ENCODE data around the gene ATP10A.

DNA sequence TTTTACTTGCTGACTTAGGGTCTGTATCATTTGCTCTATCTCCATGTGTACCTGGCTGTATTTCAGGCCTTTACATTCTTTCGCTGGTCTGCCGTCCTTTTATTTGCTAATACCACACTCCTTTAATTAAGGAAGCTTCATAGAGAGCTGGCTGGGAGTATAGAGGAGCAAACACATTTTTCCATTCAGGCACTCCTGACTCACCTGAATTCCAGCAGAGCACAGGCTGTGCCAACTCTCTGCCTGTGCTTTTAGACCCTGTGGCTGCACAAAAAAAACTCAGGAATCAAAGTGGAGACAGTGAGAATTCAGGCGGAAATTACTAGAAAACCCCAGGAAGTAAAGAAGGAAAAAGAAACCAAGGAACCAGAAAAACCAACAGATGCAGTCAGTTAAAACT lies 29.0 kb upstream of the ATP10A start:
- TF ChIP-seq, protein P1, sequence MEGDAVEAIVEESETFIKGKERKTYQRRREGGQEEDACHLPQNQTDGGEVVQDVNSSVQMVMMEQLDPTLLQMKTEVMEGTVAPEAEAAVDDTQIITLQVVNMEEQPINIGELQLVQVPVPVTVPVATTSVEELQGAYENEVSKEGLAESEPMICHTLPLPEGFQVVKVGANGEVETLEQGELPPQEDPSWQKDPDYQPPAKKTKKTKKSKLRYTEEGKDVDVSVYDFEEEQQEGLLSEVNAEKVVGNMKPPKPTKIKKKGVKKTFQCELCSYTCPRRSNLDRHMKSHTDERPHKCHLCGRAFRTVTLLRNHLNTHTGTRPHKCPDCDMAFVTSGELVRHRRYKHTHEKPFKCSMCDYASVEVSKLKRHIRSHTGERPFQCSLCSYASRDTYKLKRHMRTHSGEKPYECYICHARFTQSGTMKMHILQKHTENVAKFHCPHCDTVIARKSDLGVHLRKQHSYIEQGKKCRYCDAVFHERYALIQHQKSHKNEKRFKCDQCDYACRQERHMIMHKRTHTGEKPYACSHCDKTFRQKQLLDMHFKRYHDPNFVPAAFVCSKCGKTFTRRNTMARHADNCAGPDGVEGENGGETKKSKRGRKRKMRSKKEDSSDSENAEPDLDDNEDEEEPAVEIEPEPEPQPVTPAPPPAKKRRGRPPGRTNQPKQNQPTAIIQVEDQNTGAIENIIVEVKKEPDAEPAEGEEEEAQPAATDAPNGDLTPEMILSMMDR (IDR thresholded peaks at IDR 0.05): no peak
- TF ChIP-seq POLR2AphosphoS5 (IDR thresholded peaks at IDR 0.05): no peak
